Natural killer cell treated with Interleukin-12 subunit alpha and Interleukin-12 subunit beta and Interleukin-15 and Interleukin-18, amount 100 ng/mL, for 72 hours (primary cell): ENCODE results near the gene MT1G. TPM values are rescaled to one million over a fixed set of nuclear protein-coding genes. Genes with fewer than 3 reads are reported as not detected.
A peak's percentile ranks its signal among the peaks of the same experiment; 100 is the strongest.

Experiments
- ATAC-seq, 2 donors: fragments of 150-1000 bp; cut with Tn5 transposase in 1 of 2; sonication (Bioruptor Pico), chemical (Tn5 transposase) in 1 of 2; 2 replicates each; pipeline ENCODE4 v1.10.0; 2021
- DNase-seq: peaks from one replicate; pipeline ENCODE4 v3.0.0; 2022; ENCODE audit warnings: low spot score
- H3K27ac Mint-ChIP-seq, 2 donors: 1 replicate in 1 of 2; 2 replicates in 1 of 2; pipeline ENCODE4 v1.8.0; 2022; ENCODE audit warnings: mixed read lengths in 2 of 2, mild to moderate bottlenecking in 1 of 2, moderate library complexity in 1 of 2
- H3K27me3 Mint-ChIP-seq, 2 donors: 1 replicate in 1 of 2; 2 replicates in 1 of 2; pipeline ENCODE4 v1.8.0; 2022; ENCODE audit warnings: mixed read lengths in 2 of 2
- H3K36me3 Mint-ChIP-seq: one replicate; pipeline ENCODE4 v1.8.0; 2022; ENCODE audit warnings: mixed read lengths
- H3K4me1 Mint-ChIP-seq, 2 donors: 1 replicate in 1 of 2; 2 replicates in 1 of 2; pipeline ENCODE4 v1.8.0; 2022; ENCODE audit warnings: low read depth in 2 of 2, mixed read lengths in 2 of 2, mild to moderate bottlenecking in 1 of 2
- H3K4me3 Mint-ChIP-seq: one replicate; pipeline ENCODE4 v1.8.0; 2022; ENCODE audit warnings: mixed read lengths
- H3K9me3 Mint-ChIP-seq: 2 replicates; pipeline ENCODE4 v1.8.0; 2022; ENCODE audit warnings: mixed read lengths
- total RNA-seq, 2 donors: library from RNA; stranded (reverse); gene quantifications; one replicate each; pipeline ENCODE4 v1.2.3, GENCODE V29; 2022

MT1G gene
- total RNA-seq, 2 donors from 2014 or later, result 3.3 to 7.5 TPM

- H3K9me3 Mint-ChIP-seq, result no peaks in the 10 kb centered on the region
- H3K36me3 Mint-ChIP-seq, result no peaks in the 10 kb centered on the region
- no peak overlapping the region for H3K27ac Mint-ChIP-seq
- H3K4me3 Mint-ChIP-seq, result no peak overlapping the region
- peaks cover 19 to 42% of the 10 kb centered on the region in 2 donors for H3K27me3 Mint-ChIP-seq
- ATAC-seq, result no peak
- H3K4me1 Mint-ChIP-seq, result peaks cover 20 to 22% of the 10 kb centered on the region in 2 donors
- no peak for DNase-seq
Observed at GRCh38 chr16:56645311-56645710, 22.6 kb downstream of the MT1G start.

DNA sequence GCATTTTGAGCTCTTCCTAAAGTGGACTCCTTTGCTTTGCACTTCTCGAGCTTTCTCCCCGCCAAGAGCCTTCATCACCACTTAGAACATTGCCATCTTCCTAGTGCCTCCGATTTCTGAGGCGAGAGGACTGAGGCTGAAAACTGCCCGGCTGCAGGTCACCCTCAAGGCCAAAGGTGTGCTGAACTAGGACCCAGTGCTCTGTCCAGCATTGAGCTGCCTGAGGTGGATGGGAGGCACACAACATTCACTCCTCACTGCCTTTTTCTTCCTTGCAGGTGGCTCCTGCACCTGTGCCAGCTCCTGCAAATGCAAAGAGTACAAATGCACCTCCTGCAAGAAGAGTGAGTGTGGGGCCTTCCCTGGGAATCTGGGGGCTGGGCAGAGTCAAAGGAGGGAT lies 24.0 kb downstream of the MT1G start:
- DNase-seq (no peak), ATAC-seq (no peak)
- no peaks in the 10 kb centered on the region for H3K36me3 Mint-ChIP-seq
- H3K27ac Mint-ChIP-seq, result no peak overlapping the region
- no peaks in the 10 kb centered on the region for H3K9me3 Mint-ChIP-seq
- peaks cover 20 to 23% of the 10 kb centered on the region in 2 donors for H3K4me1 Mint-ChIP-seq
- H3K4me3 Mint-ChIP-seq, result peak overlapping the region; percentile 65
- peaks cover 19 to 48% of the 10 kb centered on the region in 2 donors for H3K27me3 Mint-ChIP-seq

DNA sequence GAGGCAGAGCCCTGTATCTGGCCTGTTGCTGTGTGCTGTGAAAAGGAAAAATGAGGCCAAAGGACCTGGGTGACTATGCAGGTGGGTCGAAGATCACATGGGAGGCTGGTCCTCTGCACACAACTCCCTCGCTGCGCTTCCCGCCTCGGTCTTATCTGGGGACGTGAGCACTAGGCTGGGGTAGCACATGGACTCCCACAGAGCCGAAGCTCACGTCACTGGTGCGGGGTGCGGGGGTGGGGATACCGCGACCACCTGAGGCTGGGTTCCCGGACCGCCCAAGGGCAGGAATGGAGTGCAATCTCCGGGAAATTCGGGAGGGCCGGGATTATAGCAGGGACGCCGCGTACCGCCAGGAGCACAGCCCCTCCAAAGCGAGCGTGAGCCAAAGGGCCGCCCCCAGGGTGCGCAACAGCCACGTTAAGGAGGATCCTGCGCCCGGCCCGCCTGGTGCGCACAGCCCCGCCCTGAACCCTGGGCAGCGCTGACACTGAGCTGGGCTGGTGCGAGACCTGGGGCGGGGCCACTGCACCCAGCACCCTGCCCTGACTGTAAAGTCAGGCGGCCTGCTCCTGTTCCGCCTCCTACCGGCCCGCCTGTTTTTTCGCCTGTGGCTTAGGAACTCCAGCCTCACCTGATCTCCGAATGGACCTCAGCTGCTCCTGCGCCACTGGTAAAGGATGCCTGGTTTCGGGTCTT lies 24.6 kb downstream of the MT1G start:
- peak; percentile 90 for DNase-seq

DNA sequence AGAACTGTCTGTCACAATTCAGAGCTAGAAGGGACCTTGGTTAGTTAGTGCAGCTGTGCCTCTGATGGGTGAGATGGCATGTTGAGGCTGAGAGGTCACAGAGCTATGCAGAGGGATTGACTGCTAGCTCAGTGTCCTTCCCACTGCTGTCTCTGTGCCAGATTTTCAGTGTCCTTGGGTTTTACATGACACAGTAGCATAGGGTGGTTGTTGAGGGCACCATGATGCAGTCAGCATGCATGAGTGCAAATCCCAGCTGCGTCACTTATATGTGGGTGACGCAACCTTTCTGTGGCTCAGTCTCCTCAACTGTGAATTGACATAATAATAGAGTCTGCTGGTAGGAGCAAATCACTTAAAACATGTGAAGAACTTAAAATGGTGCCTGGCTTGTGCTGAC lies 26.7 kb downstream of the MT1G start:
- ATAC-seq (no peak), DNase-seq (no peak)
- Mint-ChIP-seq H3K4me1 (peaks cover 25 to 37% of the 10 kb centered on the region in 2 donors), H3K36me3 (no peaks in the 10 kb centered on the region), H3K9me3 (no peaks in the 10 kb centered on the region), H3K27me3 (peaks cover 31 to 59% of the 10 kb centered on the region in 2 donors), H3K27ac (no peak overlapping the region), H3K4me3 (no peak overlapping the region)

More for the DNA sequence above, 24.6 kb downstream of the MT1G start:
- peaks cover 19 to 48% of the 10 kb centered on the region in 2 donors for H3K27me3 Mint-ChIP-seq
- peaks cover 20 to 27% of the 10 kb centered on the region in 2 donors for H3K4me1 Mint-ChIP-seq
- H3K27ac Mint-ChIP-seq, result no peak overlapping the region
- H3K9me3 Mint-ChIP-seq, result no peaks in the 10 kb centered on the region
- H3K36me3 Mint-ChIP-seq, result no peaks in the 10 kb centered on the region
- ATAC-seq, result peak; percentile 99 to 100
- H3K4me3 Mint-ChIP-seq, result peak overlapping the region; percentile 65

- ATAC-seq (no peak), DNase-seq (no peak)
- Mint-ChIP-seq H3K27me3 (peaks cover 36 to 58% of the 10 kb centered on the region in 2 donors), H3K4me1 (peaks cover 31 to 38% of the 10 kb centered on the region in 2 donors), H3K27ac (no peak overlapping the region), H3K9me3 (no peaks in the 10 kb centered on the region), H3K4me3 (no peak overlapping the region), H3K36me3 (no peaks in the 10 kb centered on the region)
Observed at GRCh38 chr16:56640076-56640475, 27.8 kb downstream of the MT1G start.

DNA sequence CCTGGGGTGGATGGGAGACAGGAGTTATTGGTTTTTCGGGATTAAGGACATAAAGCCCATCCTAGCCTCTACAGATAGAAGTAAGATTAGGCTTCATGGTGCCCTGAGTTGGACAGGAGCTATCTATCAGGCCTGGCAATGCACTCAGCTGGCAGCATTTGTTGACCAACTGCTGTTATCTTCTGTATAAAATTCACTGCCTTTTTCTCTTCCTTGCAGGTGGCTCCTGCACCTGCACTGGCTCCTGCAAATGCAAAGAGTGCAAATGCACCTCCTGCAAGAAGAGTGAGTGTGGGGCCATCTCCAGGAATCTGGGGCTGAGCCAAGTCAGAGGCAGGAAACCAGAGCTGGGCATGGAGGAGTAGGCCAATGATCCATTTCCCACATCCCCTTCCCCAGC lies 28.8 kb downstream of the MT1G start:
- no peaks in the 10 kb centered on the region for H3K9me3 Mint-ChIP-seq

GRCh38 chr16:56637814-56638750 lies 29.8 kb downstream of the MT1G start, which contains the start of gene MT1A:
Gene MT1A (plus strand): TSS chr16:56638666. CDS start chr16:56638739, 73 bp downstream.
- no peaks in the 10 kb centered on the region for H3K36me3 Mint-ChIP-seq

More for the DNA sequence above, 28.8 kb downstream of the MT1G start:
- H3K27me3 Mint-ChIP-seq, result peaks cover 41 to 58% of the 10 kb centered on the region in 2 donors
- H3K36me3 Mint-ChIP-seq, result no peaks in the 10 kb centered on the region
- ATAC-seq (no peak), DNase-seq (no peak)
- no peak overlapping the region for H3K4me3 Mint-ChIP-seq
- H3K4me1 Mint-ChIP-seq, result peaks cover 31 to 41% of the 10 kb centered on the region in 2 donors
- no peak overlapping the region for H3K27ac Mint-ChIP-seq

DNA sequence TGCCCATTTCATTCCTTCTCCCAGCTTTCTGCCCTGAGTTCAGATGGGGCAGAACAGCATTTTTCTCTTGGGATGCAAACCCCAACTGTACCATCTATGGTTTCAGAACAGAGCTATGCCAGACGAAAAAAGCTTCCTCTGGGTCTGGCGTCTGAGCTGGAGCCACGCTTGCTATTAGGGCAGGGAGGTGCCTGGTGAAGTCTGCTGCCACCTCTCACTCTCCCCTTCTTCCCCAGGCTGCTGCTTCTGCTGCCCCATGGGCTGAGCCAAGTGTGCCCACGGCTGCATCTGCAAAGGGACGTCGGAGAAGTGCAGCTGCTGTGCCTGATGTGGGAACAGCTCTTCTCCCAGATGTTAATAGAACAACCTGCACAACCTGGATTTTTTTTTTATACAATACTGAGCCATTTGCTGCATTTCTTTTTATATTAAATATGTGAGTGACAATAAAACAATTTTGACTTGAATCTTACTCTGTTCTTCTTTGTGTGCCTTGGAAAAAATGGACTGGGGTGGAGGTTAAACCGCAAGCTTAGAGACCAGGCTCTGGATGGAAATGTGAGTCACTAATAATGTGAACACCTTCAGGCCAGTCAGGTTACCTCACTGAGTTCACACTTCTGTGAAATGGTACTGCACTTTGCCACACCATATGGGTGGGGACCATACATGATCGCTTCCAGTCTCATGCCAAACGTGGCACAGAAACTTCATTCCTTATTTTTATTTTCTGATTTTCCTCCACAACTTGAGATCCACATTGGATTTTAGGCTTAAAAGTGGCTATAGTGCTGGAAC lies 31.1 kb downstream of the MT1G start:
- H3K27me3 Mint-ChIP-seq, result peaks cover 51 to 70% of the 10 kb centered on the region in 2 donors
- peaks cover 15 to 30% of the 10 kb centered on the region in 2 donors for H3K4me1 Mint-ChIP-seq
- no peak for ATAC-seq
- no peaks in the 10 kb centered on the region for H3K9me3 Mint-ChIP-seq
- DNase-seq, result no peak
- no peaks in the 10 kb centered on the region for H3K36me3 Mint-ChIP-seq
- no peak overlapping the region for H3K27ac Mint-ChIP-seq
- H3K4me3 Mint-ChIP-seq, result no peak overlapping the region

More at GRCh38 chr16:56637814-56638750, 29.8 kb downstream of the MT1G start, which contains the start of gene MT1A:
- ATAC-seq (peak; percentile 64 to 82), DNase-seq (peak; percentile 78)
- no peak within 1 kb of the TSS for H3K27ac Mint-ChIP-seq
- H3K4me3 Mint-ChIP-seq, result peak within 1 kb of the TSS; percentile 61
- H3K27me3 Mint-ChIP-seq, result peaks cover 48 to 66% of the 10 kb centered on the region in 2 donors
- H3K4me1 Mint-ChIP-seq, result peaks cover 26 to 35% of the 10 kb centered on the region in 2 donors
- H3K9me3 Mint-ChIP-seq, result no peaks in the 10 kb centered on the region

DNA sequence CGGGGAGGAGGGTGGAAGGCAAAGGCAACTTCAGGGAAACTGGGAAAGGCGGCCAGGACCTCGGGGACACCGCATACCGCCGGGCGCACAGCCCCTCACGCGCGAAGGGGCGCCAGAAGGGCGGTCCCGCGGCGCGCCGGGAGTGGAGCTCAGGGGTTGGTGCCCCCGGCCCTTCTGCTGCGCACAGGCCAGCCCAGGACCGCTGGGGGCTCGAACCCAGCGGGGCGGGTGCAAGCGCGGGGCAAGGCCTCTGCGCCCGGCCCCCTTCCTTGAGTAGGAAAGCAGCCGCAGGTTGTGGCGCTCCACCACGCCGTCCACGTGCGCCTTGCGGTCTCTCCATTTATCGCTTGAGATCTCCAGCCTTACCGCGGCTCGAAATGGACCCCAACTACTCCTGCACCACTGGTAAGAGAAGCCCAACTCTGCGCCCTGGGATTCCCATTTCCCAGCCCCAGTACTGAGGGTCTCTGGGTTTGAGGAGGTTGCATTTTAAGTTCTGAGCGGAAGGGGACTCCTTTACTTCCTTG lies 32.4 kb downstream of the MT1G start:
- Mint-ChIP-seq H3K27me3 (peaks cover 56 to 73% of the 10 kb centered on the region in 2 donors), H3K4me1 (peaks cover 15 to 31% of the 10 kb centered on the region in 2 donors), H3K4me3 (no peak overlapping the region), H3K9me3 (no peaks in the 10 kb centered on the region), H3K27ac (no peak overlapping the region), H3K36me3 (no peaks in the 10 kb centered on the region)
- ATAC-seq (no peak), DNase-seq (no peak)

DNA sequence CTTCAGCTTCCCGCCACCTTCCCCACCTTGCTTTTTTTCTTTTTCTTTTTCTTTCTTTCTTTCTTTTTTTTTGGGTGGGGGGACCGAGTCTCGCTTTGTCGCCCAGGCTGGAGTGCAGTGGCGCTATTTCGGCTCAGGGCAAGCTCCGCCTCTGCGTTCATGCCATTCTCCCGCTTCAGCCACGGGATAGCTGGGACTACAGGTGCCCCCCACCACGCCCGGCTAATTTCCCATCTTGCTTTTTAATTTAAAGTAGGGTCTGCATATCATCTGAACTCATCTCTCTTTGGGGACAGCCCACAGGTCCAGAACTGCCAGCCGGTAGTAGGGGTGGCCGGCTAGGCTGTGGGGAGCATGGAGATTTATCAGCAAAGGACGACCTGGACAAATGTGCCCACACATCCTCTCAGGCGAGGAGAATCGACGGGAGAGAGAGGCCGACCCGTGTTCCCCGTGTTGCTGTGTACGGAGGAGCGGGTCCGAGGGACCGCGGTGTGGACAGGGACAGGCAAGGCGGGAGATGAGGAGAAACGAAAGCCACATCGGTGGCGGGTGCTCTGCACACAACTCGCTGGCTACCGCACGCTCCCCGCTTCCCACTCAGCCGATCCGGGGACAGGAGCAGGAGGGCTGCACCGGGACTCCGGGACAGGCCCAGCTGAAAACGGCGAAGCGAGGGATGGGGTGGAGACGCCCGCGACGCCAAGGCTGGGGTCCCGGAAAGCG lies 33.0 kb downstream of the MT1G start:
- peak overlapping the region; percentile 68 for H3K4me3 Mint-ChIP-seq
- H3K27me3 Mint-ChIP-seq, result peaks cover 56 to 73% of the 10 kb centered on the region in 2 donors
- peaks cover 15 to 34% of the 10 kb centered on the region in 2 donors for H3K4me1 Mint-ChIP-seq
- ATAC-seq (no peak), DNase-seq (no peak)
- H3K9me3 Mint-ChIP-seq, result no peaks in the 10 kb centered on the region
- H3K36me3 Mint-ChIP-seq, result no peaks in the 10 kb centered on the region
- H3K27ac Mint-ChIP-seq, result no peak overlapping the region

DNA sequence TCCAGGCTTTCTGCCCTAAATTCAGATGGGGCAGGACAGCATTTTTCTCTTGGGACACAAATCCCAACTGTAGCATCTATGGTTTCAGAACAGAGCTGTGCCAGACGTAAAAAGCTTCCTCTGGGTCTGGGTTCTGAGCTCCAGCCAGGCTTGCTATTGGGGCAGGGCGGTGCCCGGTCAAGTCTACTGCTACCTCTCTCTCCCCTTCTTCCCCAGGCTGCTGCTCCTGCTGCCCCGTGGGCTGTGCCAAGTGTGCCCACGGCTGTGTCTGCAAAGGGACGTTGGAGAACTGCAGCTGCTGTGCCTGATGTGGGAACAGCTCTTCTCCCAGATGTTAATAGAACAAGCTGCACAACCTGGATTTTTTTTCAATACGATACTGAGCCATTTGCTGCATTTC lies 34.3 kb downstream of the MT1G start:
- H3K27me3 Mint-ChIP-seq, result peaks cover 54 to 74% of the 10 kb centered on the region in 2 donors
- H3K36me3 Mint-ChIP-seq, result no peaks in the 10 kb centered on the region
- H3K4me1 Mint-ChIP-seq, result peaks cover 17 to 31% of the 10 kb centered on the region in 2 donors
- no peaks in the 10 kb centered on the region for H3K9me3 Mint-ChIP-seq
- H3K27ac Mint-ChIP-seq, result no peak overlapping the region
- DNase-seq (no peak), ATAC-seq (no peak)
- H3K4me3 Mint-ChIP-seq, result no peak overlapping the region

DNA sequence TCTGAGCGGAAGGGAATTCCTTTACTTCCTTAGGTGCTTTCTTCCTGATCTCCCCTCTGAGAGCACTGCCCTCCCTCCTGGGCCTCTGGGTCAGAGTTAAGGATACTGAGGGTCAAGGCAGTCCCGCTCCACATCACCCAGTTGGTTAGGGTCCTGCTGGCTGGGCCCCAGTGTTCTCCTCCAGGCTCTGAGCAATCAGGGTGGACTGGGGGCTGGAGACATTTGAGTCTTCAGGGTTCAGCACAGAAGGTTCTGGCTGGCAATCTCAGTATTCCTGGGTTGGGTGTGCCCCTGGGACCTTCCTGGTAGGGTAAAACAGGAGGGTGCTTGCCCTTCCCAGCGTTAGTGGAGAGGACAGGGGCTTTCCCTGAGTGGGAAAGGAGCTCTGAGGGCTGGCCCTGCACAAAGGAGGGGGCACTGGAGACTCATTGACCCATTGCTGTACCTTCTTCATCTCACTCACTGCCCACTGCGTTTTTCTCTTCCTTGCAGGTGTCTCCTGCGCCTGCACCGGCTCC lies 35.0 kb downstream of the MT1G start:
- peak overlapping the region; percentile 52 for H3K4me3 Mint-ChIP-seq
- H3K4me1 Mint-ChIP-seq, result peaks cover 17 to 29% of the 10 kb centered on the region in 2 donors
- no peak for ATAC-seq
- peaks cover 52 to 73% of the 10 kb centered on the region in 2 donors for H3K27me3 Mint-ChIP-seq
- H3K27ac Mint-ChIP-seq, result no peak overlapping the region
- DNase-seq, result no peak
- no peaks in the 10 kb centered on the region for H3K9me3 Mint-ChIP-seq
- H3K36me3 Mint-ChIP-seq, result no peaks in the 10 kb centered on the region
